Left forelimb (tissue), 1 donor: ENCODE measurements around the gene ZHX3.

ENCODE experiments used
- DNase-seq: peaks from one replicate; pipeline ENCODE4 v3.0.0-alpha.2; 2018; ENCODE audit warnings: low spot score

ZHX3 gene

DNA sequence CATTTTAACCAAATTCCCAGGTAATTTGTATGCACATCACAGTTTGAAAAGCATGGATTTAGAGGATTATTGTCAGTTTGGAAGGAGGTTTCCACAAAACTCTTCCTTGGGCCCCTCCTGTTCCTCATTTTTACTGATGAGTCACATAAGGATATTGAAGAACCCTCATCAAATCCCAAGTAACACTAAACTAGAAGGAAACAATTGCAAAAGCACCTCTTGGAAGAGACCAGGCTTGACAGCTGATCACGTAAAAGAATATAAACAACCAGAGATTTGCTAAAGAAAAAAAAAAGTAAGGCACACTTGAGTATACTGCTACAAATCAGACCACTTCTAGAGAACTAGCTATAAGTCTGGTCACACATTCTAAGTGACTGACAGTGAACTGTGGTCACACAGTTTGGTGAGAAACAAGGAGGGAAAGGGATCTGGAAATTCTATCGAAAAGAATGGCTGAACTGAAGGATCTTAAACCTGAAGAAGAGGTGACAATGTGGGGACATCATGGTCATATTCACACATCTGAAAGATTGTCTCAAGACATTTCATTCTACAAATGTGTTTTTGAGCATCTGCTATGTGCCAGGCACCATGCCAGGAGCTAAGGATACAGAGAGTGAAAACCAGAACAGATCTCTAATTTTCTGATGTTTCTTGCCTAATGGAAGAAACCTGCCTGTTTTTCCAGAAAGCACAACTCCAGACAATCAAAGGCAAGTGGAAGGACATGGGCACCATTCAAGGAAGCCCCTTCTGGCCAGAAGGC is 24.1 kb downstream of the ZHX3 start:
- no peak for DNase-seq

DNA sequence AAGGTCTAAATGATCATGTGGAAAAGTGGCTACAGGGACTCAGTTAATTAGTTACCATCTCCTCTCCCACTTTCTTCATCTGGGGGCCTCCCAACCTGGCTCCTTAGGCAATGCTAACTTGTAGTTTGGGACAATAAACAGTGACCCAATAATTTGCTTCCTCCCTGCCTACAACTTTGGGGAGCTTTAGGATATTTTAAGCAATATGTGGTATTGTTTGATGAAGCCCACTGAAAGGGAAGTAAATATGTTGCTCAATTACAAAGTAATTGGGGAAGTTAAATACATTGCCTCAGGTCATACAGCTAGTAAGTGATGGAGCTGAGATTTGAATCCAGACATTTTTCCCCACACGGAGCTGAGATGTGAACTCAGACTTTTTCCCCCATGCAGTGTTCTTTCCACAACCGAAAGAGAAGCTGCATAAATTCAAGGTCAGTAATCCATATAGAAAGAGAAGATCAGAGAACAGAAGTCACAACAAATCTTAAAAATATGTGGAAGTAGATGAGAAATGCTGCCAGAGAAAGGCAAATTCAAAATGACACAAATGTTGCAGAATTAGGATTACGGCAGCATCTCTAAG is 26.6 kb downstream of the ZHX3 start:
- DNase-seq = no peak

DNA sequence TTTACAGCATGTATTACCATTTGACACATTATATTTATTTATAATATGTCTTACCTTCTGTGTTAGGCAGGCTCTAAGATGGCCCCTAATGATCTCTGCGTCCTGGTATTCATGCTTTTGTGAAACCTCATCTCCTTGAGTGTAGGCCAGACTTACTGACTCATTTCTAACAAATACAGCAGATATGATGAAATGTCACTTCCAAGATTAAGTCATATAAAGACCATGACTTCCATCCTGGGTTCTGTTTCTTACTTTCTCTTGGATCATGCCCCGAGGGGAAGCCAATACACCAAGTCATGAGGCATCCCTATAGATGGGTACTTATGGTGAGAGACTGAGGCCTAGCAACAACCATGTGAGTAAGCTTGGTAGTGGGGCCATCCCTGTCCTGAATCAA is 30.2 kb downstream of the ZHX3 start:
- DNase-seq = no peak

DNA sequence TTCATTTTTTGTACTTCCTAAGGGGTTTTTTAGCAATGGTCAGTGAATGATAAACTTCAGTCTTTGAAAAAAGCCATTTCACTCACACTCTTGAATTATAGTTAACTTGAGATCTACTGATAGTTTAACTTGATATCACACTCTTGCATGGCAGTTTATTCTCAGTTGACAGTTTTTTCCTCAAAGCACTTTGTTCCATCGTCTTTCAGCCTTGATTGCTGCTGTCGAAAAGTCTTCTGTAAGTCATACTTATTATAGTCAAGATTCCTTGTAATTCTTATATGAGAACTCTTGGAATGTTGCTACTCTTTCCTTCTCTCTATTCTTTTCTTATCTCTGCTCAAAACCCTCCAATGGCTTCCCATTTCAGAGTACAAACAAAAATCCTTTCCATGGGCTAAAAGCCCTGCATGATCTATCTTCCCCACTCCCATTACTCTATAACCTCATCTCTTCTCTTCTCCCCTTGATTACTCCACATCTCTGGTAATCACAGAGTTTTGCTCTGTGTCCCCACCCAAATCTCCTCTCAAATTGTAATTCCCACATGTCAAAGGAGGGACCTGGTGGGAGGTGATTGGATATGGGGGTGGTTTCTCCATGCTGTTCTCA is 31.2 kb downstream of the ZHX3 start:
- DNase-seq = no peak

DNA sequence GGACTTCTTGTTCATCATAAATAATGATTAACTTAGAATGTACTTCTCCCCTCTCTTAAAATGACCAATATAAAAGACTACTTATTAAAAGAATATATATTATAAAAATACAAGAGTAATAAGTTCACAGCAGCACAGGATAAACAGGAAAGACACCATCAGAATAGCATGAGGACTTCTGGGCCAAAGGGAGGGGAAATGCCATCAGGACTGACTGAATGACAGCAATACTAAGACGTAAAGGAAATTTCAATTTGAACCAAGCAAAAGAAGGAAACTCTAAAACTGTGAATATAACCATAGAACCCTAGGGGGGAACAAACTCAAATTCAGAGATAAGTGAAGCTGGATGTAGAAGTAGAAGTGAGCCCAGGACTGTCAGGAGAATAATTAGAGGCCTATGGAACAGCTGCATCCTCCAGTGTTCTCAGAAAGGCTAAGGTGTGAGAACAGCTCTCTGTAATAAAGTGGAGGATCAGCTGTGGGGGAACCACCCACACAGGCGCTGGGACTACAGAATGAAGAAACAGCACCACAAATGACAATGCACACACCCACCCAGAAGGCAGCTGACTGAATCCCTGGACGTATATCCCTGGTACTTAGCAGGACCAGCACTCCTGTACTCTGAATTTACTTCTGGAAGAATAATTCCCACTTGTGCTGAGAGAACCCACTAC is 37.8 kb downstream of the ZHX3 start:
- DNase-seq = no peak

DNA sequence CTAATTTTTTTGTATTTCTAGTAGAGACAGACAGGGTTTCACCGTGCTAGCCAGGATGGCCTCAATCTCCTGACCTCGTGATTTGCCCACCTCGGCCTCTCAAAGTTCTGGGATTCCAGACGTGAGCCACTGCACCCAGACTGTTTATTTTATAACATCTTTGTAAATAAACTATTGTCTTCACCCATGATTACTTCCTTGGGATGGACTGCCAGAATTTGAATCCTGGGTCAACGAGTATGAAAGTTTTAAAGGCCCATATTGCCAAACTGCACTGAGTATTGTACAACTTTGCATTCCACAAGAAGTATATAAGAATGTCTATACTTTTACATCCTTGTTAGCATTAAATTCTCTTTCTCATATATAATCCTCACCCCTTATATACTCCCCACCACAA is 38.6 kb downstream of the ZHX3 start:
- no peak for DNase-seq

DNA sequence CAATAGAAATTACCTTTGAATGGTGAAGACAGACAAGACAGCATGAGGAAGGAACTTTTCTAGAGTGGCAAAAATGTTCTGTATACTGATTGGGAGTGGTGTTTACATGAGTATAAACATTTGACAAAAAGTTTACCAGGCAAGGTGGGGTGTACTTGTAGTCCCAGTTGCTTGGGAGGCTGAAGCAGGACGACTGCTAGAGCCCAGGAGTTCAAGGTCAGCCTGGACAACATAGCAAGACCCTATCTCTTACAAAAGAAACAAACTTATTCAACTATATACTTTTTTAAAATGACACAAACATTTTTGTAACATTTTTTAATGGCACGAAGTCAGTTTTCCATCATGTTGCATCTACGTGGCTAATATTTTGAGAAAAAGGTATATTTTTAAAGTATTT is 40.5 kb downstream of the ZHX3 start:
- no peak for DNase-seq

DNA sequence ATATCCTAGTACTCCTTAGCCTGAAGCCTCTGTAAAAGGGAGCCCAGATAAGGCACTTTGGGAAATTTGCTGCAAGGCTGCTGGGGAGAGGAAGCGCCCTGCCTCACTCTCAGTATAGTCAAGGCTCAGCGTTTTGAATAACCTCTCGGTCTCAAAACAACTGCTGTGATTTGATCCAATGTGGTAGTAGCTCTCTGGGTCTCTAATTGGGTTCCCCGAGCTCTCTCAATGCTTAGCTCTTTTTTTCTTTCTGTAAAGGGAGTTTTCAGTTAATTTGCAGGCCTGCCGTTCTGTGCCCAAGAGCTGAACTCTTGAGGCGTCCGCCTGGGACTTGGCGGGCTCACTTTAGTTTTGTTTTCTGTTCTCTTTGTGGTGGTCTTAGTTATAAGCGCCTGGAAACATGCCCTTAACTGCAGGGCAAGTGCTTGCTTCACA is 41.2 kb downstream of the ZHX3 start:
- DNase-seq = no peak

DNA sequence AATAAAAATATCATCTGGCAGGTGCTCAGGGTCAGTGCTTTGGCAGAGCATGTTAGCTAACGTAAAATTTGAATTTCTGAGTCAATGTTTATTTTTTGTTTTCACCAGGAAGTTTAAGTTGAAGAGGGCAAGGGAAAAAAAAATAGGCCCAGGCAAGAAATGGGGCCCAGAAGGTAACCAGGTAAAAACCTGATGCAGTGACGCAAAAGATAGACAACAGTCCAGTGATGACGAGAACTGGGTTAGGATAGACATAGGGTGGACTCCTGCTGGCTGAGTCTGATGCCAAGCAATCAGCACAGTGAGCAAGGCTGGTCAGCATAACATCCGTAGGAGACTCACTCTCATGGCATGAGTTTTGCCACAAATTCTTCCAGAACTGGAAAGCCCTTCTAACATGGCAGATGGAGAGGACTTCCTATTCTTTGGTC is 42.2 kb downstream of the ZHX3 start:
- no peak for DNase-seq

DNA sequence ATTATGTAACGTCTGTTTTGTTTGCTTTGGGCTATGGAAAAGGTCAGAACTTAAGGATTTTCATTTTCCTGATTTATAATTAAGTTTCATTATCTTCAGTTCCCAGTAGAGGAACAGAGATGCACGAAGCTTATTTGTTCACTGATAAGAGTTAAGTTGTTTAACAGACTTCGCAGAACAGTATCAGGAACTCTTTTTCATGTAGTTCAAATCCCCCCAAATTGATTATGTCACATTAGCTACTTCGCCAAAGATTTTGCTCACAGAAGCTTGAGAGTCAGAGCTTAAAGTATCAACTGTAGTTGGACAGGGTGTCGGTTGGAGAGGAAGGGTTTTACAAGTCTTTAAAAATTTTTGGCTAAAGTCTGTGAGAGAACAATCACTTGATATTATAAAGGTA is 43.4 kb downstream of the ZHX3 start:
- no peak for DNase-seq

DNA sequence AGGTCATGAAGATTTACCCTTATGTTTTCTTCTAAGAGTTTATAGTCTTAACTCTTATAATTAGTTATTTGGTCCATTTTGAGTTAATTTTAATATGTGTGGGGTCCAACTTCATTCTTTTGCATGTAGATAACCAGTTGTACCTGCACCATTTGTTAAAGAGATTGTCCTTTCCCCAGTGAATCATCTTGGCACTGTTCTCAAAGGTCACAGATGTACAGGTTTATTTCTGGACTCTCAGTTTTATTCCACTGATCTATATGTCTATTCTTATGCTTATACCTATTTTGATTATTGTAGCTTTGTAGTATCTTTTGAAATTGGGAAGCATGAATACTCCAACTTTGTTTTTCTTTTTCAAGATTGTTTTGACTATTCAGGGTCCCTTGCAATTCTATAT is 44.1 kb downstream of the ZHX3 start:
- no peak for DNase-seq

DNA sequence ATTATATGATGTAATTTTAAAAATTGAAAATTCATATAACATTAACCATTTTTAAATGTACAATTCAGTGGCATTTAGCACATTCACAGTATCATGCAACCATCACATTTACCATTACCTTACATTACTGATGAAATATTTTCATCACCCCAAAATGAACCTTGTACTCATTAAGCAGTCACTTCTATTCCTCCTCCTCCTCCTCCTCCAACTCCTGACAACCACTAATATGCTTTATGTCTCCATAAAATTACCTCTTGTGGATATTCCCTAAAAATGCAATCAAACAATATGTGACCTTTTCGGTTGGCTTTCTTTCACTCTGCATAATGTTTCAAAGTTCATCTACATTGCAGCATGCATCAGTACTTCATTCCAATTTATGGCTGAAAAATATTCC is 45.2 kb downstream of the ZHX3 start:
- no peak for DNase-seq

DNA sequence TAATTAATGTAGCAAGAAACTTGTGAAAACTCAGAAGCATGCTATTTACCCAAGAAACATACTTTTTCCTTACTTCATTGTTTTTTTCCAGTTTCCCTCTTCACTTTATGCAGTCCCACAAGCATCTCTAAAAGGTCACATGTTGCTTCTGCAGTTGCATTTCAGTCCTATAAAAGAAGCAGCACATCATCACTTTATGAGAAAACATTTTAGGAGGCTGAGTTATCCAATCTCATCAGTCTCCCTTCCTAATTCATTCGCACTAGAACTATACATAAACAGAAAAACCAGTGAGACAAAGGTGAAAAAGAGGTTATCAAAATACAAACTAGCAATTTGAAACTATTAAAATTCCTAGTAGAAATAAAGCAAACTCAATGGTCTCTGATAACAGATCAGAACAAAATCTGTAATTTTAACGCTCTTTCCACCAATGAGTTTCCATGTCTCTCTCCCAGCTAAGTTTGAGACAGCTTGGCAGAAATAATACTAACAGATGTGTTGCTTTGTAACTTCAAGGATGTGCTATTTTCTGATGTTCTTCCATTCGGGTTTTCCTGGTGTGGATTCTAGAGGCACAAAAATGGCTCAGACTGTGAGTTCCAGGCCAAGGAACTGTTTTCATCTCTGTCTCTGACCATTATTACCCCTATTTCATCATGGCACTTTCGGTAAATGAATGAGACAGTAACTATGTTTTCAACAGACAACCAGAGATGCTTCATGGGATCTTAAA is 48.4 kb downstream of the ZHX3 start:
- DNase-seq = no peak

DNA sequence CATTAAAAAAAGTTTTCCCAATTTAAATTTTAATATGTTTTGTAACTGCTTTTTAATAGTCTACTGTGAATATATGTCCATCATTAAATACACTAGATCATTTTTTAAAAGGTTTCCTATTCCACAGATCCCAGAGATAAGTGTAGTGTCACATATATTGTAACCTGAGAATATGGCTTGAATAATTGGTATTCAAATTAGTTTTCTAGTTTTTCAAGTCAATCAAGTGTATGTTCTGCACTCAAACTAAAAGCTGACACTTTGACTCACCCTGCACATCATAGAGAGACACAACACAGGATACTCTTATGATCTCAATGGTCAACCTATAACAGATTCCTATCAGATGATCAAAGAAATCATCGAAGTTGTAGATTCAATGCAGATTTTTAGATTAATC is 49.1 kb downstream of the ZHX3 start:
- DNase-seq = no peak

DNA sequence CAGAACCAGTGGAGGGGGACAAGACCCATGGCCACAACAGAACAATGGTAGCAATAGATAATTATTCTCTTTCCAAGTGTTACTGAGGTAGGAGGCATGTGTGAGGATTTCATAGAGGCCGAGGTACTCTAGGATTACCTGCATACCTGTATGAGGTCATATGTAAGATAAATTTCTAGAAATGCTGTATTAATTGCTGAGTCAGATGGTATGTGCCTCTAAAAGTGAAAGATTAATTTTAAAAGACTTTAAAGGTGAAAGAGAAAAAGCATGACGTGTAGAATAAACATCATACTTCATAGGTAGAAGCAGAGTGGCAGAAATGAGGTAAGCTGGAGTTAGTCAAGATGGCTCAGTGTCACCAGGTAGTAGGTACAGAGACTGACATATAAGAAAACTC is 51.6 kb downstream of the ZHX3 start:
- no peak for DNase-seq

DNA sequence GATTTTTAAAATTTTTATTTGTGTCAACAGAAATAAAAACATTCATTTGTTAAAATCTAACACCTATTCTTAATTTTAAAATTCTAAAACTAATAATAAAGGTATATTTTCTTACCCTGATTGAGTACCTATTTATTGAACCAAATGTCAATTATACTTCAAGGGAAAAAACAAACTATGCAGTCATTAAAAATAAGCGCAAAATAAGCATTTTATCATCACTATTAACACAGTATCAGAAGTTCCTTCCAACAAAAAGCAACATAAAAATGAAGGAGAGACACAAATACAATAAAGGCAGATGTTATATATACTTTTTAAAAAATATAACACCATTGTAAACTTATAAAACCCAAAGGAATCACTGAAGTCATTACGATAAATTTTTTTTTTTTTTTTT is 52.7 kb downstream of the ZHX3 start:
- DNase-seq = no peak

DNA sequence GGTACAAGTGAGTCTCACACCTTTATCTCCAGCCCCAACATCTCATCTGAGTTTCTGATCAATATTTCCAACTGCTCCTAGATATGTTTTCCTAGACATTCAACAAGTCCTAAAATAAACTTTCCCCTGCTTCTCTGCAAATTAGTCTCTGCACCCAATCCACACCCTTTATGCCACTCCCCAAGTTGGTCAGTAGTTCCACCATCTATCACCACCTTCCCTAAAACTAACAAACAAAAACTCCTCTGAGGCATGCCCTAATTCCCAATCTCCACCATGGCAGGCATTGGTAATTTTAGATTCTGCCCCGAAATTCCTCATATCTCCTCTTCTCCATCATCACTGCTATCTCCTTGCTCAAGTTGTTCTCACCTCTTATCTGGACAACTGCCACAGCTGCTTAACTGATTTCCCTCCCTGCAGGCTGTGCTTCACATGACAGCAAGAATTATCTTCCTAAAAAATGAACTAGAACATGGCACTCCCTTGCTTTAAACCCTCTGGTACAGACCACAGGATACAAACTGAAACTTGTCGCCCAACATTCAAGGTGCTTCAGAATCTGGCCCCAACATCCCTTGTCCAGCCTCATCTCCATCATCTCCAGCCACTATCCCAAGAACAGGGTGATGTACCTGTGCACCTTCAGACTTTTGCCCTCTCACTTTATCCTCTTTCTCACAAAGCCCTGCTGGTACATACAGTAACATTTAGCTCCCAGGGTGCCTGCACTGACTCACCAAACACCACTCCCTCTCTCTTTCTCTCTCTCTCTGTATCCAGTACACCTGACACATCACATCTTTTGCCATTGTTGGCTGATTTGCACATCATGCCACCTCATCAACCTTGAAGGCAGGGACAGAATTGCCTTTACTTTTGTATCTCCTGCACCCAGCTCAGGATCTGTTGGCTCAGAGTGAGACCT is 55.5 kb downstream of the ZHX3 start:
- no peak for DNase-seq

DNA sequence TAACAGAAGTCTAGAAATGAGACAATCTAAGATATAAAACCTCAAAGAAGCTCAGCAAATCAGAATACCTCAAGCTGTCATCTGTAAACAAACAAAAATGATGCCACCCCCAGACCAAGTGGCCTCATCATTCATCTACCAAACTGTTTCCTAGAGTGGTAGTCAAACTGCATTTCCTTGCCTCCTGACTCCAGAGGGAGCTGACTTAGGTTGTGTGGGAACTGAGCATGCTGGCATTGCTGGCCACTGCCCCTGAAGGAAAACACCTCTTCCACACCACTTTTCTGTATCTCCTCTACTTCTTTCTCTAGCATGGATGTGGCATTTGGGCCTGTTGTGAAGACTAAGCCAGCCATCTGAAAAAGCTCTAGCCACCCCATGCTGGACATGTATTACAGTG is 56.3 kb downstream of the ZHX3 start:
- no peak for DNase-seq

DNA sequence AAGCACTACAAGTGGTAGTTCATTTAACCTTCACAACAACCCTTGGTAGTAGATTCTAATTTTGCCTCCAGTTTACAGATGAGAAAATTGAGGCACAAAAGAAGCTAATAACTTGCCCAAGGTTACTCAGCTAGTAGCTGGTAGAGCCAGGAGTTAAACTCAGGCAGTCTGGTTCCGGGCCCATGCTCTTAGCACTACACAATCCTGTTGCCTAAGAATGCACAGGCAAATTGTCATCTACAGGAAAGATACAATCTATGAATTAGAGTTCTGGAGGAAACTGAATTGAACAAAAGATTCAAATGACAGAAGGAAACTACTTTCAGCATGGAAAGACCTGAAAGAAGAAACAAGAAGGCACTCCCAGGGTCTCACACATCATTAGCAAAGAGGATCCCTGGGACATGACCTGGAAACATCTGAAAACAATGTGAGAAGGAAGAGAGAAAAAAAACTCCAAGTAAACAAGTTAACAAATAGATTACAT is 56.8 kb downstream of the ZHX3 start:
- no peak for DNase-seq

DNA sequence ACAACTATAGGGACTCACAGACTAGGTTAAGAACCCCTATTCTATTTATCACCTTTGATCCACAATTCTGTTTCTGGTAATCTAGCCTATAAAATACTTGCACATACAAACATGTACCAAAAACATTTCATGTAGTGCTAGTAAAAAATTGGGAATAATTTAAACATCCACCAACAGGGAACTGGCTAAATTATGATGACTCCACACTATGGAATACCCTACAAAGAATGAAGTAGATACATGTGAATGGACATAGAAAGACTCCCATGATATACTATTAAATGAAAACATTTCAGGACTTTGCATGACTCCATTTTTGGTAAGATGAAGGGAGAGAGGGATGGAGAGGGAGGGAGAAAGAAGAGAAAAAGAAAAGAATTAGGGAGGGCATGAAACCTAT is 58.2 kb downstream of the ZHX3 start:
- no peak for DNase-seq

DNA sequence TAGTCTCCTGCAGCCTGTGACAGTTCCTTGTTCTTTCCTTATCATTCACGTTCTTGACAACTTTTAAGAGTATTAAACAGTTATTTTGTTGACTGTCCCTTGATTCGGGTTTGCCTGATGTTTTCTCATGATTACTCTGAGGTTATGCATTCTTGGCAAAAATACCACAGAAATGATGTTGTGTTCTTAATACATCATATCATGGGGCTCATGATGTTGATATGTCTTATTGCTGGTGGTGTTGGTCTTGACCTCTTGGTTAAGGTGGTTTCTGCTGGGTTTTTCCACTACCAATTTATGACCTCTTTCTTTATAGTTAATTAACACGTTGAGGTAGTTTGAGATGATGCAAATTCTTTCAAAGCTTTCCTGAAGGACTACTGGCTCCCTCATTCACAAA is 59.1 kb downstream of the ZHX3 start:
- no peak for DNase-seq
